HUDEP-2 (cell line): ENCODE data around the gene CDH13.

Experiments used
- DNase-seq, 76 experiments: peaks; one replicate each; lab custom pipeline; 2025; ENCODE audit not compliant: unreplicated experiment in 76 of 76; lab: John Stamatoyannopoulos, UW

Gene CDH13

GRCh38 chr16:83021045-83021444, 394.3 kb downstream of the CDH13 start:
- no peak for DNase-seq

- DNase-seq: no peak
Measured at GRCh38 chr16:83021746-83022145, 395.0 kb downstream of the CDH13 start.

GRCh38 chr16:83023011-83023410, 396.2 kb downstream of the CDH13 start:
- DNase-seq: no peak

GRCh38 chr16:83023640-83024039, 396.9 kb downstream of the CDH13 start:
- DNase-seq: no peak

GRCh38 chr16:83027973-83028372, 401.2 kb downstream of the CDH13 start:
- no peak for DNase-seq

- no peak for DNase-seq
Measured at GRCh38 chr16:83029467-83029866, 402.7 kb downstream of the CDH13 start.

GRCh38 chr16:83031524-83031923, 404.8 kb downstream of the CDH13 start:
- DNase-seq: no peak

- DNase-seq: no peak
Measured at GRCh38 chr16:83037102-83037501, 410.3 kb downstream of the CDH13 start.

GRCh38 chr16:83037884-83038283, 411.1 kb downstream of the CDH13 start:
- no peak for DNase-seq

GRCh38 chr16:83040174-83040573, 413.4 kb downstream of the CDH13 start:
- DNase-seq: no peak

- no peak for DNase-seq
Measured at GRCh38 chr16:83044589-83044988, 417.8 kb downstream of the CDH13 start.

- DNase-seq: no peak
Measured at GRCh38 chr16:83045790-83046189, 419.0 kb downstream of the CDH13 start.

- DNase-seq: no peak
Measured at GRCh38 chr16:83046664-83047063, 419.9 kb downstream of the CDH13 start.

GRCh38 chr16:83051451-83051850, 424.7 kb downstream of the CDH13 start:
- no peak for DNase-seq

- no peak for DNase-seq
Measured at GRCh38 chr16:83054283-83054682, 427.5 kb downstream of the CDH13 start.

- DNase-seq: no peak
Measured at GRCh38 chr16:83058376-83058775, 431.6 kb downstream of the CDH13 start.

GRCh38 chr16:83059237-83059636, 432.5 kb downstream of the CDH13 start:
- DNase-seq: no peak

GRCh38 chr16:83066011-83066410, 439.2 kb downstream of the CDH13 start:
- no peak for DNase-seq

- no peak for DNase-seq
Measured at GRCh38 chr16:83066881-83067280, 440.1 kb downstream of the CDH13 start.

GRCh38 chr16:83068686-83069085, 441.9 kb downstream of the CDH13 start:
- no peak for DNase-seq

GRCh38 chr16:83070416-83071209, 443.8 kb downstream of the CDH13 start:
- no peak for DNase-seq

- DNase-seq: no peak
Measured at GRCh38 chr16:83075956-83076355, 449.2 kb downstream of the CDH13 start.

GRCh38 chr16:83083361-83083760, 456.6 kb downstream of the CDH13 start:
- DNase-seq: no peak
